Fibroblast of lung (primary cell): Measurements from ENCODE around the gene MRC1.

Source experiments
- EZH2 ChIP-seq: IDR thresholded peaks from 2 replicates; pipeline ENCODE4 v1.5.1; 2012; ENCODE audit warnings: low read length, control low read depth, mild to moderate bottlenecking; ENCODE audit errors: missing control alignments
- TF ChIP-seq, protein P1 (sequence below), 2 donors: IDR thresholded peaks in 1 of 2; conservative IDR thresholded peaks in 1 of 2; 1 replicate in 1 of 2; 2 replicates in 1 of 2; pipeline ENCODE4 v1.5.1; 2011 to 2012; ENCODE audit warnings: low read length in 2 of 2, control low read depth in 1 of 2, inconsistent platforms in 1 of 2, low read depth in 1 of 2, mild to moderate bottlenecking in 1 of 2

DNA sequence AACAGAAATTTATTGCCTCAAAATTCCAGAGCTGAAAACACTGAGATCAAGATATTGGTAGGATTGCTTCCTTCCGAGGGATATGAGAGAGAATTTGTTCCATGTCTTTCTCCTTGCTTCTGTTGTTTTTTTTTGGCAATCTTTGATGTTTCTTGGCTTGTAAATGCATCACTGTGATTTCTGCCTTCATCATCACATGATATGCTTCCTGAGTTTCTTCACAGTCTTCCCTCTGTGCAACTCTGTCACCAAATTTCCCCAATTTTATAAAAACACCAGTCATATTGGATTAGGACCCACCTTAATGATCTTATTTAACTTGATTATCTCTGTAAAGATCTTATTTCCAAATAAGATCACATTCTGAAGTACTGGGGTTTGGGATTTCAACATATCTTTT, 42.4 kb upstream of the MRC1 start:
- TF ChIP-seq, protein P1, sequence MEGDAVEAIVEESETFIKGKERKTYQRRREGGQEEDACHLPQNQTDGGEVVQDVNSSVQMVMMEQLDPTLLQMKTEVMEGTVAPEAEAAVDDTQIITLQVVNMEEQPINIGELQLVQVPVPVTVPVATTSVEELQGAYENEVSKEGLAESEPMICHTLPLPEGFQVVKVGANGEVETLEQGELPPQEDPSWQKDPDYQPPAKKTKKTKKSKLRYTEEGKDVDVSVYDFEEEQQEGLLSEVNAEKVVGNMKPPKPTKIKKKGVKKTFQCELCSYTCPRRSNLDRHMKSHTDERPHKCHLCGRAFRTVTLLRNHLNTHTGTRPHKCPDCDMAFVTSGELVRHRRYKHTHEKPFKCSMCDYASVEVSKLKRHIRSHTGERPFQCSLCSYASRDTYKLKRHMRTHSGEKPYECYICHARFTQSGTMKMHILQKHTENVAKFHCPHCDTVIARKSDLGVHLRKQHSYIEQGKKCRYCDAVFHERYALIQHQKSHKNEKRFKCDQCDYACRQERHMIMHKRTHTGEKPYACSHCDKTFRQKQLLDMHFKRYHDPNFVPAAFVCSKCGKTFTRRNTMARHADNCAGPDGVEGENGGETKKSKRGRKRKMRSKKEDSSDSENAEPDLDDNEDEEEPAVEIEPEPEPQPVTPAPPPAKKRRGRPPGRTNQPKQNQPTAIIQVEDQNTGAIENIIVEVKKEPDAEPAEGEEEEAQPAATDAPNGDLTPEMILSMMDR (conservative IDR thresholded peaks at IDR 0.05 in 1 of 2, IDR thresholded peaks at IDR 0.05 in 1 of 2; ENCODE audit: low read depth in 1 of 2, low read length in 2 of 2), result no peak
- no peak for TF ChIP-seq EZH2
